Heart left ventricle (tissue), 13 donors: ENCODE measurements around the gene TMEM273.

Experiments used
- POLR2A ChIP-seq, 2 donors: fragments of 450-650 bp; IDR thresholded peaks; one replicate each; pipeline ENCODE4 v1.6.1; 2017; ENCODE audit warnings: antibody characterized with exemption in 2 of 2, mild to moderate bottlenecking in 2 of 2, moderate library complexity in 2 of 2
- TF ChIP-seq, protein P1 (sequence below), 12 donors: fragments of 200-600 bp; sonication (generic) in 4 of 12; IDR thresholded peaks; one replicate each; pipeline versions ENCODE4 v1.5.0 to v1.8.0; 2018 to 2022; ENCODE audit warnings: antibody characterized with exemption in 12 of 12, mild to moderate bottlenecking in 5 of 12
- donor health status: ischemic (EF 13 %, LVEDD 7.1; RV severe dilation, severe dysfunction).
- donor health status: DM: no; HTN: yes; CAD: no.
- donor health status: DM: no; HTN: no; CAD: no.
- donor health status: ischemic (EF 25% LVEDD 6.9; RV normal size, moderate dysfunction).
- donor health status: ischemic (EF 25% LVEDD 5.7; RV mildly dilated, moderate dysfunction).
- donor health status: ischemic (EF 35%, LVEDD 5.7; RV mildly dilated, moderate dysfunction).
- donor health status: nonischemic (EF 11% LVEDD 7.7; RV severe dilation, severe dysfunction).
- donor health status: DM: yes; HTN: yes; CAD: no.
- donor health status: PGD.
- donor health status: ischemic (EF 29% LVEDD 5.4; RV normal size, mild dysfunction).
- donor health status: nonischemic (EF 23%, LVEDD 6.1; RV moderate dilation, normal function).

DNA sequence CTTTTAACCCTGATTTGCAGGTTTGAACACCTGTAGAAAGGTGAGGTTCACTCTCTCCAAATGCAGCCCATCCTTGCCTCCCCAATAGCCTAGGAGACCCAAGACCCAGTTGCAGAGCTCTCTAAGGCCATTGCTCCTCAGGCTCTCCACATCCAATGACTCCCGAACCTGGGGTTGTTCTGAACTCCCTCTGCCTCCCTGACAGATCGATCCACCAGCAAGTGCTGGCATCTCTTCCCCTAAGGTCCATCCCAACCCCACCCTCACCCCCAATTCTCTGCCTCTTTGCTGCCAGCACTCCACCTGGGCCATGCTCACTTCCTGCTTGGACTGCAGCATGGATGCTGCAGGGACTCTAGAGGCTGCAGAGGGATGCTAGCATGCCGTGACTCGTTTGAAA lies 35.1 kb downstream of the TMEM273 start:
- TF ChIP-seq, protein P1, sequence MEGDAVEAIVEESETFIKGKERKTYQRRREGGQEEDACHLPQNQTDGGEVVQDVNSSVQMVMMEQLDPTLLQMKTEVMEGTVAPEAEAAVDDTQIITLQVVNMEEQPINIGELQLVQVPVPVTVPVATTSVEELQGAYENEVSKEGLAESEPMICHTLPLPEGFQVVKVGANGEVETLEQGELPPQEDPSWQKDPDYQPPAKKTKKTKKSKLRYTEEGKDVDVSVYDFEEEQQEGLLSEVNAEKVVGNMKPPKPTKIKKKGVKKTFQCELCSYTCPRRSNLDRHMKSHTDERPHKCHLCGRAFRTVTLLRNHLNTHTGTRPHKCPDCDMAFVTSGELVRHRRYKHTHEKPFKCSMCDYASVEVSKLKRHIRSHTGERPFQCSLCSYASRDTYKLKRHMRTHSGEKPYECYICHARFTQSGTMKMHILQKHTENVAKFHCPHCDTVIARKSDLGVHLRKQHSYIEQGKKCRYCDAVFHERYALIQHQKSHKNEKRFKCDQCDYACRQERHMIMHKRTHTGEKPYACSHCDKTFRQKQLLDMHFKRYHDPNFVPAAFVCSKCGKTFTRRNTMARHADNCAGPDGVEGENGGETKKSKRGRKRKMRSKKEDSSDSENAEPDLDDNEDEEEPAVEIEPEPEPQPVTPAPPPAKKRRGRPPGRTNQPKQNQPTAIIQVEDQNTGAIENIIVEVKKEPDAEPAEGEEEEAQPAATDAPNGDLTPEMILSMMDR (IDR thresholded peaks at IDR 0.05): no peak
- TF ChIP-seq POLR2A (IDR thresholded peaks at IDR 0.05): no peak
